HG03159 (cell line): ENCODE data around the gene NME1.

Source experiments
- ATAC-seq: cut with Tn5 transposase; IDR thresholded peaks from one replicate; pipeline ENCODE4 v1.9.1; 2021; ENCODE audit warnings: mild to moderate bottlenecking, moderate library complexity; ENCODE audit not compliant: unreplicated experiment

Gene NME1

DNA sequence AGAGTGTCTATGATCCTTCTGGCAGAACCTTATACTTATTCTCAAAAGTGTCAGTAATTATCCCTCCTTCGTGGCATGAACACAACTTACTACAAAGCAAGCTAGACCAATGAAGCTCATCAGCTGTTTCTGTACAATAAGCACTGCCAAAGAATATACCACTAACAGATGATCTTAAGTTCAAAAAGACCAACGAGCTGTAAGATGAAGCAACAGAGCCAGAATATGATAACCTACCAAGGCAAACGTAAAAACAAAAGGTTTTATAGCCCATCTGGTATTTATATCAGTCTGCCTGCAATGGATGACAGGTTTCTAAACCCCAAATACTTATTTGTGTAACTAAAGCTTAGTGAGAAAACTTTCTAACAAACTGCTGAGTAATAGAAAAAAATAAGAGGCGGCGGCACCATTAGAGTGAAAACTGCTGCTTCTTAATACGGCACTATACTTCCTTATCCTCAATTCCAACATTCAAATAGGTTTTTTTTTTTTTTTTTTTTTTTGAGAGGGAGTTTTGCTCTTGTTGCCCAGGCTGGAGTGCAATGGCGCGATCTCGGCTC is 35.0 kb downstream of the NME1 start:
- no peak for ATAC-seq

DNA sequence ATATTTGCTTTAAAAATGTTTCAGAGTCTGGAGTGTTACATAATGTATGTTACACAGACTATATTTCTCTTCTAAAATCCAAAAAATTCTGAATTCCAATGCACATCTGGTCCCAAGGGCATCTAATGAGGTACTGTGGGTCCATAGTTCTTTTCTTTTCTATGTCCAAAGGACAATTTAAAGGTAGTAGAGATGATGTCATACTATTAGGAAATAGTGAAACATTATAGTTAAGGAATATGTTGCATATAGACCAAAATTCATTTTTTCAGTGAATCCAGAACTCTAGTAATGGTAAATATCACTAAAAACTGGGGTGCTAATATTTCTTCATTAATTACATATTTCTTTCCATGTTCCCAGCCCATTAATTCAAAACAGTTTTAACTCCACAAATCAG is 35.8 kb downstream of the NME1 start:
- ATAC-seq: no peak

DNA sequence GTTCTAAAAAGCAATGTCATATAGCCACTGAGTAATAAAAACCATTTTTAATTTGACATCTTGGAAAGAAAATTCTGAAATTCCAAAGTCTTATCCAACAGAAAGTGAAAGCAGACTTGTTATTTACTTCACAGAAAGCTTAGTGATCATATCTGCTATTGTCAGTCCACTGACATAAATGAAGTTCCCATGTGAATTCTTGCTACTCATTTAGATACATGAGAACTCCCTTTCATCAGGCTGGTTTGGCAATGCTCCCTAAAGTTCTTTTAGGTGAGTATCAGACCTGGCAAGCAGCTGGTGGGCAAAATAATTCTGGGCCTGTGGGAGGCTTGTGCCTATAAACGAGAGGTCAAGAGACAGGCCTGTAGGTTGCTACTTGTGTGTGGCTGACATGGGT is 36.3 kb downstream of the NME1 start:
- no peak for ATAC-seq

DNA sequence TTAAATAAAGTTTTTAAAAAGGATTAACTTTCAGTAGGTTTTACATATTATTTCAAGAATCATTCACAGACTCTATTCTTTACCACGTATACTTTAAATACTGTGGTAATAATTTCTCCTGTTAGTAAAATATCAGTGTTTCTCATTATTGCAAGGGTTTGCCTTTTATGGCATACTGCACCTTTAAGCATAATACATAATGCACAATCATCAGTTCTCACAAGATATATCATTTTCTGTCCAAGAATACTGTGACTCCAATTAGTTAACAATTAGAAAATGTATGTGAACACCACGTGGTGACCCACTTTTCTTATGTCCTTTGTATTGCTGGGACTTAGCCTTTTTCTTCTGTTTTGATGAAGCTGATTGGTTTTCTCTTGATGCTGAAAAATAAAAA is 38.5 kb downstream of the NME1 start:
- ATAC-seq: no peak

DNA sequence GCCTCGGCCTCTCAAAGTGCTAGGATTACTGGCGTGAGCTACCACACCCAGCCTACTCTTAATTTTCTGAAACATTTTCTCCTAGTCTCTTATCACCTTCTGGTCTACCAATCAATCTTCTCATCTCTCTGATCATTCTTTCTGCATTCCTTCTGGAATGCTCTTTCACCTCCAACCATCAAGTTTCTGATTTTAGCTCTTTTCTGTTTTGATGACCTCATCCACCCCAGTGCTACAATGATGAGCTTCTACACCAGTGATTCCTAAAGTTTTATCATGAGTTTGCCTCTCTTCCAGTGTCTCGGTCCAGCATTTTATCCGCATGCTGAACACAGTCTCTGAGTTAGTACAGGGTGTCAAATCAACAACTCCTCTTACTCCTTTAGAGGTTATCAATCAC is 44.4 kb downstream of the NME1 start:
- ATAC-seq: no peak

DNA sequence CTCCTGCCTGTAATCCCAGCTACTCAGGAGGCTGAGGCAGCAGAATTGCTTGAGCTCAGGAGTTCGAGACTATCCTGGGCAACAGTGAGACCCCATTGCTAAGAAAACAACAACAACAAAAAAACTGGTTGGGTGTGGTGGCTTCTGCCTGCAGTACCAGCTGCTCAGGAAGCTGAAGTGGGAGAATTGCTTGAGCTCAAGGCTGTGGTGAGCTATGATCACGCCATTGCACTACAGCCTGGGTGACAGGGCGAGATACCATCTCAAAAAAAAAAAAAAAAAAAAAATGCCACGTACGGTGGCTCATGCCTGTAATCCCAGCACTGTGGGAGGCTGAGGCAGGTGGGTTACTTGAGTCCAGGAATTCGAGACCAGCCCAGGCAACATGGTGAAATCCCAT is 46.9 kb downstream of the NME1 start:
- no peak for ATAC-seq

DNA sequence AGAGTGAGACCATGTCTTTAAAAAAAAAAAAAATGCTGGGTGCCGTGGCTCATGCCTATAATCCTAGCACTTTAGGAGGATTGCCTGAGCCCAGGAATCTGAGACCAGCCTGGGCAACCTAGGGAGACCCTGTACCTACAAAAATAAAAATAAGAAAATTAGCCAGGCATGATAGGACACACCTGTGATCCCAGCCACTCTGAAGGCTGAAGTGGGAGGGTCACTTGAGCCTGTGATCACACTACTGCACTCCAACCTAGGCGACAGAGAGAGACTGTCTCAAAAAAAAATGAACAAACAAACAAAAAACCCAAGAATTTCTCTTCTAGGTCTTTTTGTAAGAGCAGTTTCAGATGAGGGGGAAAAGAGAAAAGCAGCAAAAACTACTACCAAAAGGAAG is 47.5 kb downstream of the NME1 start:
- ATAC-seq: no peak

DNA sequence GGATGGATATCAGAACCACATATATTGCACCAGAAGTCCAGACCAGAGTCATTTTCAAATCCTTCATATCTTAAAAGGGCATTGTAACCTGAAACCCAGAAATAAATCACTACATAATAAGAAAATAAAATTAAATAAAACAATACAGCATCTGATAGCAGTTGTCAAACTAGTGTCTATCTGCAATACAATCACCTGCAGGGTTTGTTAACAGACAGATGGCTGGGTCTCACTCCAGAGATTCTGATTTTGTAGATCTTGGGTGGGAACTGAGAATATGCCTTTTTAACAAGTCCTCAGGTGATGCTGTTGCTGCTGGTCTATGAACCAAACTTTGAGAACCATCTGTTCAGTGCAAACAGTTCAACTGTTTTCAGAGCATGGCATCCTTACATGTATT is 50.5 kb downstream of the NME1 start:
- no peak for ATAC-seq
